T follicular helper cell (primary cell): ENCODE measurements around the gene TH.
"Not testable (repeated sequence)": the region's sequence is repeated elsewhere in the genome, so short reads cannot be mapped to it uniquely, and the experiment has no call there.

Experiments used
- DNase-seq: peaks from one replicate; pipeline ENCODE4 v3.0.0-alpha.2; 2020; ENCODE audit warnings: low read depth

Gene TH

DNA sequence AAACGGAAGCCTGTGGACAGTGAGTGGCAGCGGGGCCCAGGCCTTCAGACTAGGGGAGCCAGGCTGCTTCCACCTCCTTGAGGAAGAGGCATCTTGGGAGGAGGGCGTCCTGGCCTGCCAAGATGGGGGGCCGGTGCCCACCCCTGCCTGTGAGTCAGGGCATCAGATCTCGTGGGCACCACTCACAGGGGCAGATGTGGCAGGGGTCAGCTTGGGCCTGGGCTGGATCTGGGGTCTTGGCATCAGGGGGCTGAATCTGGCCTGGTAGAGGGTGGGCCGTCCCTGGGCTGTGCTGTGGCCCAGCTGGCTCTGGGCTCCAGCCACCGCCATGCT lies 24.1 kb upstream of the TH start:
- DNase-seq, result no peak

DNA sequence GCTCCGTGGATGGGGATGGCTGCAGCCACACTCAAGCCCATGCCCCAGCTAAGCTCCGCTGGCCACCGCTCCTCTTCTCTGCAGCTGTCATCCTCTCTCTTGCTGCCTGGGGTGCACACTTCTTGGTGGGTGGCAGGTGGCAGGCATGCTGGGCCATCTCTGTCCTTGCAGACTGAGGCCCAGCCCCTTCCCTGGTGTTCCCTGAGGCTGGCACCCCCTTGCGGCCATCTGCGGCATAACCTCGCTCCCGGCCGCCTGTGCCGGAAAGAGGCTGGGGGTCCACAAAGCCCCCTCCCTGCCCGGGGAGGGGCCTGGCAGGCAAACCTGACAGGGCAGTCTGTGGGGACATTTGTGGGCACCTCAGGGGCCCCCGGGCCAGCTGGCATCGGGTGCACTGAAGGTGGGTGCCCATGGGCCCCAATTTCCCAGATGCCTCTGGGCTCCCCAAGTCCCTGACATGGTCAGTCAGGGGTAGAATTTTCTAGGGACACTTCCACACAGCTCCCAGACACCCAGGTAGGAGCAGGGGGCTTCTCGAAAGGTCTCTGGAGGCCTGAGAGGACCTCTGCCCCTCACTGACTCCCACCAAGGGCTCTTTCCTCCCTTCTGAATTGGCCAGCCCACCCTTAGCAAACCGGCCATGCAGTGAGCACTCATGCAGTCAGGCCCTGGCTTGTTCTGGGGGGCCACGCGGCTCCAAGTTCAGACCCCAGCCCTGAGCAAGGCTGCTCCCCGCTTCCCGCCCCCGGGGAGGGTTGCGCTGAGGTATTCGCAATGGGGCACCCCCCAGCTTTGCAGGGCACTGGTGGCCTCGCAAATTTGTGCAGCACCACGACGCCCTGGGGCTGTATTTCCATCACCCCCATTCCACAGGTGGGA lies 23.5 kb upstream of the TH start:
- no peak for DNase-seq

DNA sequence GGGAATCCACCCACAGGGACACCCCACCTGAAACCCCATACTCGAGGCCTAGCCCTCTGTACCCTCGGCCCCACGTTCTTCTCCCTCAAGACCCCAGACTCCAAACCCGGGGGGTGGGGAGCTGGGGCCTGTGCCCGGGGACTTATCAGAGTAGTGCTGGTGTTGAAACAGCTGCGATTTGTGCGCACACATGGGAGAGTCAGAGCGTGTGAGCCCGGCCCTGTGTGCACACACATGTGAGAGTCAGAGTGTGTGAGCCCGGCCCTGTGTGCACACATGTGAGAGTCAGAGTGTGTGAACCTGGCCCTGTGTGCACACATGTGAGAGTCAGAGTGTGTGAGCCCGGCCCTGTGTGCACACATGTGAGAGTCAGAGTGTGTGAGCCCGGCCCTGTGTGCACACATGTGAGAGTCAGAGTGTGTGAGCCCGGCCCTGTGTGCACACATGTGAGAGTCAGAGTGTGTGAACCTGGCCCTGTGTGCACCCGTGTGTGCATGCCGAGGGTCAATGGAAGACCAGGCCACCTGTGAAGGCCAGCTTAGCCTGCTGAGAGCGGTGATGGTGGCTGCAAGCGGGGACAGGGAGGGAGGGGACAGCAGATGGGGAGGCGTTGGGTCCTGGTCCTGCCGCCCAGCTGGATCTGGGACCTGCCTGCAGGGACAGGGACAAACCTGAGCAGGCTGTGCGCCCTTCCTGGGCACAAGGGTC lies 22.4 kb upstream of the TH start:
- DNase-seq, result not testable (repeated sequence)

DNA sequence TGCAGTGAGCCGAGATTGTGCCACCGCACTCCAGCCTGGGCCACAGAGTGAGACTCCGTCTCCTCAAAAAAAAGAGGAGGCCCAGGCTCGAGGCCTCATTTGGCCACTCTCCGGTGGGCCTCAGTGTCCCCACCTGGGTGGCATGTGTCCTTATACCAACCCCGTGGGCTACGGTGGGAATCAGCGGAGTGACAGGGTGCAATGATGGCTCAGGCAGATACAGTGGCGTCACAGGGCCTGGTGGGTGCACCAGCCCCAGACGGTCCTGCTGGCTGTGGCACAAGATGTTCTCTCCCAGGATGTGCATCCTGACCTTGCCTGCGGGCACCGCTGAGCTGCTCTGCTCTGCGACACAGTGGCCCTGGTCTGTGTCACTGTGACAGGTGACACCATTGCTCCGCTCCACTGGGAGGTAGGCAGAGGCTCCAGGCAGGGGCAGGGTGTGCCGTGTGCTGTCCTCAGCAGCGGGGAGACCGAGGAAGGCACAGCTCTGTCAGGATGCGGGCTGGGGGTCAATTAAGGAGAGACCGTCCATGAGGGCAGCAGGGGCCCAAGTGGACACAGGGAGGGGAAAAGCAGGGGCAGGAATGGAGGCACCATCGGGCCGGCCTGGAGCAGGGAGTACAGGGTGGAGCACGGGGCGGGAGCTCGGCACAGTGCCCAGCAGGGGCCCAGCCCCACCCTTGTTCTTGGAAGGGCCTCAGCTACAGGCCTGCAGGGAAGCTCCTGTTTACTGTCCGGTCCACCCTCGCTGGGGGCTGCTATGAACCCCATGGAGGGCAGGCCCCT lies 21.7 kb upstream of the TH start:
- no peak for DNase-seq

DNA sequence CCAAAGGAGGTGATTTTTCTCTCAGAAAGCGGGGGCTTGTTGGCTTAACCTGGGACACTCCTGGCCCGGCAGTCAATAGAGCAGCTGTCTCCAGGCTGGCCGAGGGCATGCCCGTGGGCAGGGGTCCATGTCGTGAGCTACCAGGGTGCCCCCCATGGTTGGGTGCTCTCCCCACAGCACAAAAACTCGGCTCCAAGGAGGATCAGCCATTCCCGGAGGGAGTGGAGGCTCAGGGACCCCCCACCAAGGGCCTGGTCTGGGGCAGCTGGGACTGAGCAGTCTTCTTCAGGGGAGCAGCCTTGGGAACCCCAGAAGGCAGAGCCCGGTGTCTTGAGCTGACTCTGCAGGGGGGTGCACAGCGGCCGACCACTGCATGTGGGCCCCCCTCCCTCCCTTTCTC lies 20.8 kb upstream of the TH start:
- DNase-seq, result no peak

DNA sequence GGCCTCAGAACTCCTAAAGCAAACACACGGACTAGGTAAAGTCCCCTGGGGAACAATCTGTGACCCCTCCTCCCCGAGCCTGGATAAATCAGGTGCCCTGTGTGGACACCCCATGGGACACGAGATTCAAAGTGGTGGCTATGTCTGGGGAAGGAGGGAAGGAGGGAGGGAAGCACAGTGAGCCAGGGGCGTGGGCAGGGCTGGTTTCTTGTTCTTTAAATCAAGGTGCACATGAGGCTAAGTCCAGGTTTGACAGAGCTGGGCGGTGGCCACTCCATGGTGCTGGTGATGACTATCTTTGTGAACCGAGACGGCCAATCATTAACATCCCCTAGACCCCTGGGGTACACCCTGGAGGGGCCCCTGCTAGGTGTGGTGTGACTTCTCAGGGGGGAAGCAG lies 20.3 kb upstream of the TH start:
- DNase-seq, result no peak

DNA sequence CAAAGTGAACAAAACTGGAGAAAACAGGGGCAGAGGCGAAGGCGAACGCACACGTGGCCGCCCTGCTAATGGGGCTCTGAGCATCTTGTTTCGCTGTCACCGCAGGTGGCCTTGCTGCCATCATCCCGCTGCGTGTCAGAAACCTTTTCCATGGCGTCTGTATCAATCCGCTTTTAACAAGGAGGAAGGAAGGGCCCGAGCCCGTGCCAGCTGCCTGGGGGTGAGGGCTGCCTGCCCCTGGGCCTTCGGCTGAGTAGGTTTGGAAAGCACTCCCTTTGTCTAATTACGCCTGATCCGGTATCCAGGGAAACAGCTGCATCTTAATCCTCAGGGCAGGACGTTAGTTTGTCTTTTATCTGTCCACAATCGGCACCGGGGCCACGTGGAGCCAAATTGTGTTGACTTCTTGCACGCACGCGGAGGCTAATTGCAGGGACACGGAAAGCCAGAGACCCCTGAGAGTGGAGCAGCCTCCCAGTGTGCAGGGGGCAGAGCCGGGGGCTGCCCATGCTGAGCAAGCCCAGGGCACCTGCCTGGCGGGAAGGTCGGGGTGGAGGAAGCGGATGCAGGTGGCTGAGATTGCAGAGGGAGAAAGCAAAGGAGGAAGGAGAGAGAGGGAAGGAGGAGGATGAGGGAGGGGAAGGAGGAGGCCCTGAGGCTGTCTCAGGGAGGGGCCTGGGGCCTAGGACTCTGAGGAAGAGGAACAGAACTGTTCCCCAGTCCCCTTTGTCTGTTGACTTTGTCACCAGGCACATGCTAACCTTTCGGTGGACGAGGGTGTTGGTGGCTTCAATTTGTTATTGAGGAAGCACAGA lies 19.2 kb upstream of the TH start:
- no peak for DNase-seq

DNA sequence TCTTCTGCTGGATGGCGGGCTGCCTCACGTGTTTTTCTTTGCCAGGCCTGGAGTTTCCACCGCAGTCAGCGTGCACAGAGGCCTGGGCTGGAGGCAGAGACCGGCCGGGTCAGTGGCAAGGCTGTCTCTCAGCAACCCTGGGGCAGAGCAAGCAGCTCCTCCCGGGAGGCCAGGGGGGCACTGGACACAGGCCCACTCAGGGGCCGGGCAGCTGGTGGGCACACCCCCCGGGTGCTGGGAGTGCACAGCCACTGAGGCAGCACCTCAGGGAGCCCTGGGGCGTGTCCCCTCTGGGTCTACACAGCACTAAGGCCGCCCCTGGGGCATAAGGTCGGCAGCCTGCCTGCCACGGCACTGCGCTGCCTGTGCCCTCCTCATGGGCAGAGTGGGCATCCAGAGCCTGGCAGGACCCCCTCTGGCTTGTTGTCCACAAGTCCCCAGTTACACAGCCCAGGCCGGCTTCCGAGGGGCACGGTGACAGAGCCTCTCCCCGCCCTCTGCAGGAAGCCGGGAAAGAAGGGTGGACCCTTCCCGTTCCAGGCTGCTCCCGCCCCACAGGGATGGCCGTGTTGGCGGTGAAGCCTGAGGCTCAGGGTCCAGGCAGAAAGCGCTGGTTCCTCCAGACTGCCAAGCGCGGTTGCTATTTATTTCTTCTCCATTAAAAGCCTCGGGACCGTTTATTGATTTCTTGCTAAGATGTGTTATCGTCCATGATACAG lies 18.5 kb upstream of the TH start:
- no peak for DNase-seq

DNA sequence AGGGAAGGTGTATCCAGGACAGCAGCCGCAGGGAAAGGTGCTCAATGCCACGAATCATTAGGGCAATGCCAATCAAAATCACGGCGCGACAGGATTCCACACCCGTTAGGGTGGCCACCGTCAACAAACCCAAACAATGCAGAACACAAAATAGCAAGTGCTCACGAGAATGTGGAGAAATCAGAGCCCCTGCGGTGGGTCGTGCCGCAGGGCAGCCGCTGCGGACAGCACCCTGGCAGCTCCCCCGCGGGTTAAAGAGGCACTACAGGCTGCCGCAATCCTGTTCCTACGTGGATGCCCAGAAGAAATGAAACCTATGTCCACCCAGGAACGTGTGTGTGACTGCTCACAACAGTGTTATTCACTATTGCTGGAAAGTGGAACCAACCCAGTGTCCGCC lies 17.1 kb upstream of the TH start:
- no peak for DNase-seq

DNA sequence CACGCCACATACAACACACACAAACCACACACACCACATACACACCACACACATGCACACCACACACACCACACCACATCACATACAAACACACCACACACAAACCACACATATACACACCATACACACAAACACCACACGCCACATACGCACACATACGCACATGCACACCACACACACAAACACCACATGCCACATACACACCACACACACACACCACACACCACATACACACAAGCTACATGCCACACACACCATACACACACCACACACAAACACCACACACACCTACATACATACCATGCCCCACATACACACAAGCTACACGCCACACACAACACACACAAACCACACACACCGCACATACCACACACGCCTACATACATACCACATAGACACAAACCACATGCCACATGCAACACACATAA lies 15.7 kb upstream of the TH start:
- no peak for DNase-seq

DNA sequence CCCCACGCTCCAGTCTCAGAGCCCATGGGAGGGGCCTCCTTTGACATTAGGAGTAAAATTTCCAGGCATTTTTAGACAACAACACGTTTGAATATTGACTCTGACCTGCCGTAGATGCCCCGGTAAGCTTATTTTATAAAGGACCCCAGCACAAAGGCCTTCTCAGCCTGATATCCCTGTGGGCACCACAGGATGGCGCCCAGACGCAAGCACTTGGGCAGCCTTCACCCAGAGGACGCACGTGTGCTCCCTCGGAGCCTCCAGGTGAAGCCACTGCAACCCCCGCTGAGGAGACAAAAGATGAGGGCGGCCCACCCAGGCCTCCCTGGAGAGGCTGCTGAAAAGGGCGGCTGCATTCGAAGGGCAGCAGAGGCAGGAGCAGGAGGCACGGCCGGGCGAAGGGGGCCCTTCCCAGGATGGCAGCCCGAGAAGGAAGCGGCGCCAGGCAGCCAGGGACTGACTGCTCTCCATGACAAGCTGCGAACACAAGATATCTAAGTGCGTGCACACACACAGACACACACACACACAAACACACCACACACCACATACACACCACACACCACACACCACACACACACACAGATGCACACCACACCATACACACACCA lies 15.2 kb upstream of the TH start:
- peak; percentile 25 for DNase-seq

DNA sequence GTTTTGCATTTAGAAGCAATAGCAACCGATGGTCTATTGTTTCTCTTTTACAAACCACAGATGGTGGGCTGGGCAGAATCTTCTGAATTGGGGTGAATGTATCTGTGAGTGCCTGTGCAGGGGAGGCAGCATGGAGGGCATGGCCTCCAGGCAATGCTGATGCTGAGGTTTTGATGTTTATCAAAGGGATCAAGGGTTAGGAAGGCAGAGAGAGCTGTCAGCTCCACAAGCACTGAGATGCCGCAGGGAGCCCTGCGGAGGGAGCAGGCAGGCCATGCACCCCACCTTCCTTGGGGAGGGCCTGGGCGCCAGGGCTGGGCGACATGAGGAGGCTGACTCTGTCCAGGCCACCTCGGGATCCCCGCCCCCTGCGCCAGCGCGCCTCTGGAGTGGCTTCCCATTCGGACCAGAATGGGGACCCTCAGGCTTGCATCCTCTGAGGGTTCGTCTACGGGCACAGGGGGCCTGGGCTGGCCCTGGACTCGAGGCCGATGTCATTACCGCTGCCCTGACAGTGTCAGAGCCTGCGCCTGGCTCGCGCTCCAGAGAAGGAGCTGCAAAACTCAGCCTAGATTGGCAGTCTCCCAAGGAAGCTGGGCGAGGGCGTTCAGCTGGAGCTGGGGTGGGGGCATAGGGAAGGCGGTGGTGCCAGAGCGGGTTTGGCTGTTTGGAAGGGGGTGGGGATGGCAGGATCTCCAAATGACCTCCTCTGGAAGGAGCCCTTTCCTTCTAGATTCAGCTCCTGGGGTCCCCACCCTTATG lies 13.9 kb upstream of the TH start:
- DNase-seq, result no peak

DNA sequence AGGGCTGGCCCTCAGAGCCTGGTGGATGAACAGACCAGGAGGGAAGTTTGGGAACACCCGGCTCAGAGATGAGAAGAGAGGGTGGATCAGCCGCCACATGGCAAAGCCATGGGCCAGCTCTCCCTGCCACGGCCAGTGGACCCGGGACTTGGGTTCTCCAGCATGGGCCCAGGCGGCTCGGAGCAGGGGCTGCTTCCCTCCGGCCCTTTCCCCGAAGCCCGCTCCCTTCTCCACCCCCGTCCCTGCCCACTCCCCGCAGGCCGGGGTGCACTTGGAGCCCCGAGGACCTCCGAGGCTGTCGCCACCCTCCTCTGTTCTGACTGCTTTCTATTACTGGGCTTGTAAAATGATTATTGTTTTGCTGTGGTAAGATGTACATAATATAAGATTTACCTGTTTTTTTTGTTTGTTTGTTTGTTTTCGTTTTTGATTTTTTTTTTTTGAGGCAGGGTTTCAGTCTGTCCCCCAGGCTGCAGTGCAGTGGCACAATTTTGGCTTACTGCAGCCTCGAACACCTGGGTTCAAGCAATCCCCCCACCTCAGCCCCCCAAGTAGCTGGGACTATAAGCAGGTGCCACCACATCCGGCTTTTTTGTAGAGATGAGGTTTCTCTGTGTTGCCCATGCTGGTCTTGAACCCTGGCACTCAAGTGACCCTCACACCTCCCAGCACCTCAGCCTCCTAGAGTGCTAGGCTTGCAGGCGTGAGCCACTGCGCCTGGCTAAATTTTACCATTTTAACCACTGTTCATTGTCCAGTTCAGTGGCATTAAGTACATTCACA lies 11.3 kb upstream of the TH start:
- DNase-seq, result no peak

DNA sequence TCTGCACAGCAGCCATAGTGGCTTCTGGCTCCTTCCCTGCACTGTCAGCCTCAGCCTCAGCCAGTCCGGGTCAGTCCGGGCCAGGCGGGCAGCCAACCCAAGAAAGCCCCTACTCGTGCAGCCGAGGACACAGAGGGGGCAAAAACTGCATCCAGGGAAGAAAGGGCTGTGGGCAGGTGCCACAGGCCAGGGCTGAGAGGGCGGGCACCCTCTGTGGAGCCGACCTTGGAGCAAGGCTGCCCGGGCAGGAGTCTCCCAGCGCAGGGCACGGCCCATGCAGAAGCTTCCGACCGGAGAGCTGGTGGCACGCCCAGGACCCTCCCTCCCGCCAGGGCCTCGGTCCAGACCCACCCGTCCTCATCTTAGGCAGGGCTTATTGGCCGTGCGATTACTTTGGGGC lies 10.5 kb upstream of the TH start:
- DNase-seq, result no peak

DNA sequence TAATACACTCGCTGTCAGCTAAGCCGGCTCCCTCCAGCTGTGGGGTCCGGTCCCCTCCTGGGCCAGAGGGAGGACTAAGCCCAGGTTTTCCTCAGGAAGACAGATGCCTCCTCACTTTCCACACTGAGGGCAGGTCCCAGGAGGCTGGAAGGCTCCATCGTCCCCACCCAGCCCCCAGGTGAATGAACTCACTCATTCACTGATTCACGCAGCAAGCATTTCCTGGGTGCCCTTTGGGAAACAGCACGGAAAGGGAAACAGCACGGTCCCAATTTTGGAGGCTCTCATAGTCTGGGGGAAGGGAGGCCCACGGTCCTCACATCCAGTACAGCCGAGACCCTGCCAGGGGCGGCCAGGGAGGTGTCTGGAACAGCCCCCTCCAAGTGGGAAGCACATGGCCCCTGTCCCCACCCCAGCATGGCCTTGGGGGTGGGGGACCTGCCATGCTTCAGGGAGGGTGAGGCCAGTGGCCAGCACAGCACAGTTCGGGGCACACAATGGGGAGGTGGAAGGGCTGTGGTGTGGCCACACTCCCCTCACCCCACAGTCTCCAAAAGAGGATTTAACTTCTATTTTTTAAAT lies 9.3 kb upstream of the TH start:
- DNase-seq, result no peak

DNA sequence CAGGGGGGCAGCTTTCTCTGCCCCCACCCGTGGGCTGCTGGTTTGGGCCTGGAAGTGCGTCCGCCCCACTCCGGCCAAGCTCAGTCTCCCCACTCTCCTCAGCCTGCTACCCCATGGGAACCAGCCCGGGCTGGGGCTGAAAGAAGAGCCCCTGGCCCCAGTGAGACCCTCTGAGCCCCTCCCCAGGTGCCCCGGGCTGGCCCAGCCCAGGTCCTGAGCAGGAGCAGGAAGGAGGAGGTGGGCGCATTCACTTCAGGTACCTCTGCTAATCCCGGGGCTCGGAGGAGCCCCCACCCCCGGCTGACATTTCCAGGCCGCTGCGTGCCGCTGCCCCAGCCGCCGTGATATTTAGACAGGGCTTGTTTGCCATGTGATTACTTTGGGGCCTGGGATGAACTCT lies 8.7 kb upstream of the TH start:
- no peak for DNase-seq

DNA sequence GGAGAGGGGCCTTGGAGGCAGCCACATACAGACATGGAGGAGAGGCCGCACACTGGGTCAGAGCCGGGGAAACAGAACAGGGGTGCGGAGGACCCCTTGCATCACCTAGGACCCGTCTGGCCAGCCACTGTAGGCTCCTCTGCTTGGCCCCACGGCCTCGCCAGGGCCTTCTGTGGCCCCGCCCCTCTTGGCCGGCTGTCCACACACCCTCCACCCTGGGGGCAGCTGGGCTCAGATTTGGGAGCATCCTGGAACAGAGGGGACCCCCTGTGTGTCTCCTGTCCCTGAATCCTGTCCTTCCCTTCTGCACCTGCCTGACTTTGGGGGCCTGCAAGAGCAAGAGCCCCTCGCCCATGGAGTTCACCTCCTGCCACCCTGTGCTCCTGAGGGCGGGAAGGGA lies 7.9 kb upstream of the TH start:
- DNase-seq, result no peak

DNA sequence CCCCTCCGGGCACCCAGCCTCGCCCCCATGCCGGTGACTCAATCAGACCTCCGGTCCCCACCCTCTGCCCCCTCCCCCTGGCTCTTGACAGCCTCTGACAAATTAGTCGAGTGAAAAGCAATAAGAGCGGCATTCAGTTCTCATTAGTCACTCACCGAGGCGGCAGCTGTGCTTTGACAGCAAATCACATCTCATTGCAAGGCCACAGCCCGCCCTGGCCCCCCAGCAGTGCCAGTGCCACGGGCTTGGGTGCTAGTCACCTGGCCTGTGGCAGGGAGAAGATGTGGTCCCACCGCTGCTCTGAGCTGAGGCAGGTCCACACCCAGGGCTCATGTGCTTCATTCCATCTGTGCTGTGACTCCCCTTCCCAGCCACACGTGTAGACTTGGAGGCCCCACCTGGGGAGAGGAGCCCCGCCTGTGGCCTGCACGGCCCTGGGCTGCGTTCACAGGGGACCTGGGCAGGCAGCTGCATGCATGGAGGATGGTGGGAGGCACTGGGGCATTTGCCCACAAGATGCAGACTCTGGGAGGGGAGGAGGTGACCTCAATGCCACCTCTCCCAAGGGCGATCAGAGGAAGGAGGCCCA lies 7.4 kb upstream of the TH start:
- DNase-seq, result no peak
